NOMO-1 (cell line): ENCODE results near the gene ABCC3.

Source experiments
- DNase-seq, 2 experiments: peaks; one replicate each; lab custom pipeline; 2025; ENCODE audit not compliant: unreplicated experiment in 2 of 2; lab: John Stamatoyannopoulos, UW

Gene ABCC3

GRCh38 chr17:50634224-50634914 is at the start of gene ABCC3:
Gene ABCC3, plus strand, starts transcription at chr17:50634881. Its CDS starts 56 bp downstream, at chr17:50634937.
- DNase-seq, result peak; percentile 28 to 40

GRCh38 chr17:50585346-50585745 is 49.3 kb upstream of the ABCC3 start:
- no peak for DNase-seq

- DNase-seq, result no peak
Observed at GRCh38 chr17:50585891-50586290, 48.8 kb upstream of the ABCC3 start.

- no peak for DNase-seq
Observed at GRCh38 chr17:50586421-50587247, 48.0 kb upstream of the ABCC3 start.

- no peak for DNase-seq
Observed at GRCh38 chr17:50587571-50587970, 47.1 kb upstream of the ABCC3 start.

GRCh38 chr17:50588391-50589049 is 46.2 kb upstream of the ABCC3 start:
- no peak for DNase-seq

- DNase-seq, result no peak
Observed at GRCh38 chr17:50589095-50589705, 45.5 kb upstream of the ABCC3 start.

GRCh38 chr17:50590946-50591737 is 43.5 kb upstream of the ABCC3 start:
- DNase-seq, result no peak

GRCh38 chr17:50593321-50593720 is 41.4 kb upstream of the ABCC3 start:
- no peak for DNase-seq

GRCh38 chr17:50594128-50594823 is 40.4 kb upstream of the ABCC3 start:
- peak in 1 of 2 experiments; percentile 11 for DNase-seq

- no peak for DNase-seq
Observed at GRCh38 chr17:50594892-50595291, 39.8 kb upstream of the ABCC3 start.

- DNase-seq, result no peak
Observed at GRCh38 chr17:50596191-50597037, 38.3 kb upstream of the ABCC3 start.

- no peak for DNase-seq
Observed at GRCh38 chr17:50598487-50598886, 36.2 kb upstream of the ABCC3 start.

- no peak for DNase-seq
Observed at GRCh38 chr17:50599606-50600005, 35.1 kb upstream of the ABCC3 start.

- DNase-seq, result no peak
Observed at GRCh38 chr17:50601823-50602375, 32.8 kb upstream of the ABCC3 start.

GRCh38 chr17:50602836-50603235 is 31.8 kb upstream of the ABCC3 start:
- no peak for DNase-seq

GRCh38 chr17:50603340-50603739 is 31.3 kb upstream of the ABCC3 start:
- peak in 1 of 2 experiments; percentile 11 for DNase-seq

- no peak for DNase-seq
Observed at GRCh38 chr17:50604513-50604912, 30.2 kb upstream of the ABCC3 start.

GRCh38 chr17:50605429-50605828 is 29.3 kb upstream of the ABCC3 start:
- DNase-seq, result no peak
